ENCODE data around the gene GPRC5C.
A peak's percentile ranks its signal among the peaks of the same experiment; 100 is the strongest.

Gene GPRC5C

DNA sequence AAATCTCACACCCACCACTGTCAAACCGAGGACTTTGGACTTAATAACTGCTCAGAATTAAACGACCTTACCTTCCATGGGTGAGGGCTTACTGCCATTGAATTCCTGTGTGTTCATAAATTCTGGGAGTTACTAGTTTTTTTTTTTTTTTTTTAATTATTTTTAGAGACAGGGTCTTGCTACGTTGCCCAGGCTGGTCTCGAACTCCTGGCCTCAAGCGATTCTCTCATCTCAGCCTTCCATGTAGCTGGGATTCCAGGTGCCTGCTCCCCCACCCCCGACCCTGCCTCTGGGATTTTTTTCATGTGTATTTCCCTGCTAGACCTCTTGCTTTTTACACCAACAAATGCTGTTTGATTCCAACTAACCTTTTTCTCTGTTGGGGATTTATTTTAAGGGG lies 19.7 kb downstream of the GPRC5C start:
- intact Hi-C loops (cut with DNase I; ENCODE audit: low total_unique reads), result no loop called here
- H3K27me3 ChIP-seq, result no peaks in the 10 kb centered on the region
- no peak for DNase-seq
- H3K9me3 ChIP-seq, result no peaks in the 10 kb centered on the region
- peaks cover 0 to 83% (median 76%) of the 10 kb centered on the region in 4 donors for H3K4me1 ChIP-seq
- TF ChIP-seq, protein P1, sequence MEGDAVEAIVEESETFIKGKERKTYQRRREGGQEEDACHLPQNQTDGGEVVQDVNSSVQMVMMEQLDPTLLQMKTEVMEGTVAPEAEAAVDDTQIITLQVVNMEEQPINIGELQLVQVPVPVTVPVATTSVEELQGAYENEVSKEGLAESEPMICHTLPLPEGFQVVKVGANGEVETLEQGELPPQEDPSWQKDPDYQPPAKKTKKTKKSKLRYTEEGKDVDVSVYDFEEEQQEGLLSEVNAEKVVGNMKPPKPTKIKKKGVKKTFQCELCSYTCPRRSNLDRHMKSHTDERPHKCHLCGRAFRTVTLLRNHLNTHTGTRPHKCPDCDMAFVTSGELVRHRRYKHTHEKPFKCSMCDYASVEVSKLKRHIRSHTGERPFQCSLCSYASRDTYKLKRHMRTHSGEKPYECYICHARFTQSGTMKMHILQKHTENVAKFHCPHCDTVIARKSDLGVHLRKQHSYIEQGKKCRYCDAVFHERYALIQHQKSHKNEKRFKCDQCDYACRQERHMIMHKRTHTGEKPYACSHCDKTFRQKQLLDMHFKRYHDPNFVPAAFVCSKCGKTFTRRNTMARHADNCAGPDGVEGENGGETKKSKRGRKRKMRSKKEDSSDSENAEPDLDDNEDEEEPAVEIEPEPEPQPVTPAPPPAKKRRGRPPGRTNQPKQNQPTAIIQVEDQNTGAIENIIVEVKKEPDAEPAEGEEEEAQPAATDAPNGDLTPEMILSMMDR (IDR thresholded peaks at IDR 0.05), result no peak
- H3K36me3 ChIP-seq, result peaks cover 0 to 14% (median 0%) of the 10 kb centered on the region in 3 donors
- H3K4me3 ChIP-seq, result no peak overlapping the region
- peak overlapping the region; percentile 85 to 89 for H3K27ac ChIP-seq

DNA sequence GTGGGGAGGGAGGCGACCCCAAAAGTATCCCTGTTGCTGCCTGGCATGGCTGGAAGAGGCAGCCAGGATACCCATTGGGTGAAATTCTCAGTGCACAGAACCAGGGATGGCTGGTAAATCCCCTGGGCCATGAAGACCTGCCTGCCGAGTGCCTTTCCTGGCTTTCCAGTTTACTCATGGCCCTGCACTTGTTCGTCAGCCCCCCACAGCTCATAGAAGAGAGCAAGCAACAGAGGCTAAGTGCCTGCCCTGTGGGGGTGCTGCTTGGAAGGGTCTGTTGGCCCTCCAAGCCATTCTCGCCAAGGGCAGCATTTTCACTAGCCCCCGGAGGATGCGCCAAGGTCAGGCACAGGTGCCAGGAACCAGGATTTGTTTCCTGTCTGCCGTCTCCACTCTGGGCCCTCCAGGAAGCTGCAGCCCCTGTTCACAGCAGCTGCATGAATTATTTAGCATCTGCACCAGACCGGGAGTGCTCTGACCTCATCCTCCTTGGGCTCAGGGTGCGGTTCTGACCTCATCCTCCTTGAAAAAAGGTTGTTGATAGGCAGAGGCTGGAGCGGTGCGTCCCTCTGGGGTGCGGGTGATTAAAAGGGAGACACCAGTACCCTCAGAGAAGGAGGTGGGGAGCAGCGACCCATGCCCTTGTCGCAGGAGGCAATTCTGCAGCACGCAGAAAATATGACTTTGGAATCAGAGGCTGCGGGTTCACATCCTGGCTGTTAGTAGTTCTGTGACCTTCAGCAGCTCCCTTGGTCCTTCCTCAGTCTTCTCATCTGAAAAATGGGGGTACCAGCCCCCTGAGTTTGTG lies 20.3 kb downstream of the GPRC5C start:
- H3K27ac ChIP-seq, result peak overlapping the region; percentile 85 to 89
- H3K4me3 ChIP-seq, result no peak overlapping the region
- H3K27me3 ChIP-seq, result no peaks in the 10 kb centered on the region
- peaks cover 0 to 81% (median 75%) of the 10 kb centered on the region in 4 donors for H3K4me1 ChIP-seq
- TF ChIP-seq, protein P1 (IDR thresholded peaks at IDR 0.05), result no peak
- peaks cover 0 to 14% (median 0%) of the 10 kb centered on the region in 3 donors for H3K36me3 ChIP-seq
- intact Hi-C loops (cut with DNase I; ENCODE audit: low total_unique reads), result no loop called here
- DNase-seq, result no peak
- no peaks in the 10 kb centered on the region for H3K9me3 ChIP-seq

DNA sequence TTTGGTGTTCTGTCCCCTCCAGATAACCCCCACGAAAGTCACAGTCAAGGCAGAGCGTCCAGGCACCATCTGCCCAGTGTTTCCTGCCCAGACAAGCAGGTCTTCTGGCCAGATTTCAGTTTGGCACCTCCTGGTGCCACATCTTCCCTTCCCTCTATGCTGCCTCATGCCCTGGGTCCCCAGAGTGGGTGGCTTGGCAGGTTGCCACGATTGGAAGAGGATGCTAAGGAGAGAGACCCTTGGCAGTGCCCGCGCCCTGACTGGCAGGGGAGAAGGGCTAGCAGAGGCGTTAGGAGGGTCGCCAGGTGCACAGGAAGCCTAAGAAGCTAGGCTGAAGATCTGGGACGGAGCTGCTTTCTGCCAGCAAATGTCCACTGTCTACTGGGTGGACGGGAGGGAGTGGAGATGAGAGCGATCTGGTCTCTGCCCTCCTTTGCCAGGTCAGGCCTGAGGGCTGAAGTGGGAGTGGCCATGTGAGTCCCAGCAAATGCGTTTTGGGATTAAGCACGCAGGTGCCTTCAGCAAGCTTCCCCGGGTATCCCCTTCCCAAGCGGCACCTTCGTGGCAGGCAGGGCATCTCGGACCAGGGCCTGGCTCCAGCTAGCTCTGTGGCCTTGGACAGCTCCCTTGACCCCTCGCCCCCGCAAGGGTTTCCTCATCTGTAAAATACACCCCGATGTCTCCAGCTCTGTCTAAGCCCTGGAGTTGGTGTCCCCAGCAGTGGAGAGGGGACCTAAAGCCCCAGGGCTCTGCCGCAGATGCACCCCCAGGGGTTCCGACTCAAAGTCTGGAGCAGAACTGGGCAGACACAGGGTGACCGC lies 21.2 kb downstream of the GPRC5C start:
- Histone ChIP-seq H3K36me3 (peaks cover 0 to 14% (median 0%) of the 10 kb centered on the region in 3 donors), H3K4me3 (peak overlapping the region; percentile 44 to 54), H3K4me1 (peaks cover 0 to 80% (median 75%) of the 10 kb centered on the region in 4 donors), H3K27ac (peak overlapping the region; percentile 85 to 89), H3K9me3 (no peaks in the 10 kb centered on the region), H3K27me3 (no peaks in the 10 kb centered on the region)
- TF ChIP-seq, protein P1 (IDR thresholded peaks at IDR 0.05), result no peak
- no peak for DNase-seq
- intact Hi-C loops (cut with DNase I; ENCODE audit: low total_unique reads), result no loop called here

DNA sequence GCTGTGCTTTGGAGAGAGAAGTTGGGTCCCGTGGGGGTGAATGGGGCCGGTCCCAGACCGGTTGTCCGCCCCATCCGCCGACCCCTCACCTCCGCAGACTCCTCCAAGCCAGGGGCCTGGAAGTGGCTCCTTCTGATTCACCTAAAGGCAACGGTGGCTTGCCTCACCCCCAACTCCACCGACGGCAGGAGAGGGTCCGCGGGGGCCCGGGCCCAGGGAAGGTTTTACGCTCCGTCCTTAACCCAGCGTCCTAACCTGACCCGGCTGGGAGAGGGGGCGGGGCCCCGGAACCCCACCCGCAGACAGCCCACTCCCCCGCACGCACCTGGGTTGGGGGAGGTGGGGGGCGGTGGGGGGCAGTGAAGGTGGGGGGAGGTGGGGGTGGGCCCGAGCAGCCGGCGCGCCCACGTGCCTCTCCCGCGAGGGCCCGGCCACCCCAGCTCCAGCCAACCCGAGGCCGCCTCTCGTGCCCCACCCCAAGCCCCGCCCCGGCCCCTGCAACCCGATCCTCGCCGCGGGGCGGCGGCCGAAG lies 21.8 kb downstream of the GPRC5C start:
- peak in 1 of 2 donors; percentile 97 for DNase-seq
- Histone ChIP-seq H3K4me1 (peaks cover 0 to 76% (median 69%) of the 10 kb centered on the region in 4 donors), H3K27me3 (no peaks in the 10 kb centered on the region), H3K9me3 (no peaks in the 10 kb centered on the region), H3K4me3 (peak overlapping the region; percentile 44 to 54), H3K36me3 (peaks cover 0 to 14% (median 0%) of the 10 kb centered on the region in 3 donors), H3K27ac (peak overlapping the region; percentile 85 to 89)
- TF ChIP-seq, protein P1 (IDR thresholded peaks at IDR 0.05), result no peak
- intact Hi-C loops (cut with DNase I; ENCODE audit: low total_unique reads), result no loop called here

DNA sequence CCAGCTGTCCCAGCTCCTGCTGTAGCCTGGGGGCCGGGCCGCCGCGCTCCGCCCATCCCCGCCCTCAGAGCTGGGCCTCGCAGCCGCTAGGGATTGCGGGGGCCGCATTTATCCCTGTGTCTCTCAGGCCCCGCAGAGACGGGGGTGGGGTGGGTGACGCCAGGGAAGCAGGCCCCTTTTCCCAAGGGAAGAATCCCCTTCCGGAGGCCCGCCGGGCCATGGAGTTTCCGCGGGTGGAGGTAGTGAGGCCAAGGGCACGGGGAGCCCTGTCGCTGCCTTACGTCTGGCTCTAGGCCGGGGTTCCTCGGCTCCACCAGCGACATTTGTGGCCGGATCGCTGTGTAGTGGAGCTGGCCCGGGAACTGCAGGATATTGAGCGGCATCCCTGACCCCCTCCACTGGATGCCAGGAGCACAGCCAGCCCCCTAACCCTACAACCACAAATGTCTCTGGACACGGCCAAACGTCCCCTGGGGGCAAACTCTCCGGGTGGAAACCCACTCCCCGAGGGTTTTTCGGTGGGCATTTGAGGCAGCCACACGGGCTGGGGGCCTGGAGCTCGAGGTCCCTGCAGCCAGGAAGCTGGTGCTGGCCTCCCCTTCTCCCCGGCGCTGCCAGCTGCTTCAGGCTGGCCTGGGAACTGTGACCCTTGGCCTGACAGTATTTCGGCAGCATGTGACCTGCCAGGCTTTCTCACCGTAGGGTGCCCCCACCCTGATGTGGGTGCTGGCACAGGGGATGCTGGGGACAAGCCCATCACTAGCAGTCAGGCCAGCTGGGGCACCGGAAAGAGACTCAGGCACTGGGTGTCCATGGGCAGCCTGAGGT lies 22.5 kb downstream of the GPRC5C start:
- H3K4me1 ChIP-seq, result peaks cover 0 to 69% (median 63%) of the 10 kb centered on the region in 4 donors
- peak in 1 of 2 donors; percentile 91 for DNase-seq
- no peaks in the 10 kb centered on the region for H3K27me3 ChIP-seq
- H3K4me3 ChIP-seq, result peak overlapping the region; percentile 44 to 54
- TF ChIP-seq, protein P1 (IDR thresholded peaks at IDR 0.05), result peak; percentile 19 to 36
- H3K36me3 ChIP-seq, result peaks cover 0 to 13% (median 0%) of the 10 kb centered on the region in 3 donors
- peak overlapping the region; percentile 85 to 89 for H3K27ac ChIP-seq
- intact Hi-C loops (cut with DNase I; ENCODE audit: low total_unique reads), result no loop called here
- no peaks in the 10 kb centered on the region for H3K9me3 ChIP-seq
